ENCODE measurements around the gene MYADML2. TPM values are rescaled to one million over a fixed set of nuclear protein-coding genes. Genes with fewer than 3 reads are reported as not detected.

MYADML2 gene
- total and polyA plus RNA-seq, 2 of the 8 experiments (the other 6 are each of a cell fraction or from before 2014, with no cell fraction given) = 0.26 to 0.47 TPM

DNA sequence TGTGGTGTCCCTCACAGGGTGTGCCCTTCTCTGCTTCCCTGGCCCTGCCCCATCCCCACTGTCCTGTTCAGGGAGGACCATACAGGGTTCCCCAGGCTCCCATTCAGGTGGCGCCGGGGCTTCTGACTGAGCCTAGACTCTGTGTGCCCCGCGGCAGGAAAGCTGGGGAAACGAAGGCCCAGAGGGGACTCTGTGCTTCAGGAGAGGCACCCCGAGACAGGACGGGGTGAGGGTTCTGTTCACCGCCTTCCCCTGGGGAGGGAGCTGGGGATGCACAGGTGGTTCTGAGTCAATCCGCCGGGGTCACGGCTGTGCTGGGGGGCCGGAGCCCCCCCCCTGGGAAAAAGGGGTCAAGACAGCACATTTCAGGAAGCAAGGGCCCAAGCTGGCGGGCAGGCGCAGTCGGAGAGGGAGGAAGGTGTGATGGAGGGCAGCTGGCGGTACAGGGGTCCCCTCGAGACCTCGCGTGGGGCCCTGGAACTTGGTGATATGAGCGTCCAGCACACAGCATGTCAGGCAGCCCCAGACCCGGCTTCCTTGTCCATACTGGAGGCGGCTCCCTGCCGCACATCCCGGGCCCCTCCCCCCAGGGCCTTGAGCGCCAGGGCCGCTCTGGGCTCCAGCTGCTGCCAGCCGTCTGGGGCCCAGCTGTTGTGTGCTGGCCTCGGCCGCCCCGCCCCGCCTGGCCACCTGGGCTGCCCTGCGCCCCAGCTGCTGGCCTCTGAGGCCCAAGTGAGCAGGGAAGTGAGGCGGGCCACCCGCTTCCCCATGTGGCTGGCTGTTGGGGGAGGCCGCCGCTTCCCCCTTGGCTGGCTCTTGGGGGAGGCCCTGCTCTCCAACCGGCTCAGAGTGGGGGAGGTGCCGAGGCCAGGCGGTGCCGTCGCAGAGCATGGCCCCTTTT is 19.6 kb upstream of the MYADML2 start (continued):
- no peak for TF ChIP-seq CREB1 (IDR thresholded peaks at IDR 0.05)
- TF ChIP-seq TAF7 (optimal IDR thresholded peaks at IDR 0.05; ENCODE audit: borderline replicate concordance, low read depth, low read length) = no peak
- no peak for TF ChIP-seq SIX5 (IDR thresholded peaks at IDR 0.05; ENCODE audit: low read depth, low read length)
- TF ChIP-seq HDAC2 (IDR thresholded peaks at IDR 0.05; ENCODE audit: borderline replicate concordance in 1 of 2, low read depth in 2 of 2, low read length in 2 of 2) = no peak
- no peak; the same call in 1 of the 2 replicates for TF ChIP-seq GABPA (IDR thresholded peaks at IDR 0.05; ENCODE audit: borderline replicate concordance, insufficient read depth, low read length)
- no peak for TF ChIP-seq ZNF274 (IDR thresholded peaks at IDR 0.05; ENCODE audit: borderline replicate concordance, extremely low read depth, low read length)
- TF ChIP-seq, protein P1, sequence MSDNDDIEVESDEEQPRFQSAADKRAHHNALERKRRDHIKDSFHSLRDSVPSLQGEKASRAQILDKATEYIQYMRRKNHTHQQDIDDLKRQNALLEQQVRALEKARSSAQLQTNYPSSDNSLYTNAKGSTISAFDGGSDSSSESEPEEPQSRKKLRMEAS (IDR thresholded peaks at IDR 0.05) = peak; percentile 37; the same call in 1 of the 2 replicates
- TF ChIP-seq CTBP2 (IDR thresholded peaks at IDR 0.05; ENCODE audit: borderline replicate concordance, insufficient read depth, insufficient read length, low read length) = peak; percentile 20
- TF ChIP-seq EP300 (IDR thresholded peaks at IDR 0.05; ENCODE audit: borderline replicate concordance in 1 of 2, low read depth in 2 of 2, low read length in 2 of 2) = no peak
- no peak for TF ChIP-seq TEAD4 (IDR thresholded peaks at IDR 0.05; ENCODE audit: low read depth, low read length)
- peak; percentile 59 for TF ChIP-seq ASH2L (IDR thresholded peaks at IDR 0.05; ENCODE audit: low read length)
- no peak for TF ChIP-seq CHD1 (IDR thresholded peaks at IDR 0.05; ENCODE audit: low read depth, low read length)
- peak; percentile 12 for TF ChIP-seq RNF2 (IDR thresholded peaks at IDR 0.05; ENCODE audit: borderline replicate concordance, low read depth, low read length, missing control alignments, poor library complexity, severe bottlenecking)
- no peak; the same call in 1 of the 2 replicates for TF ChIP-seq SUZ12 (IDR thresholded peaks at IDR 0.05; ENCODE audit: low read length)
- no peak for TF ChIP-seq SP2 (IDR thresholded peaks at IDR 0.05; ENCODE audit: low read length)
- TF ChIP-seq RBBP5 (IDR thresholded peaks at IDR 0.05; ENCODE audit: borderline replicate concordance, low read depth, low read length) = peak; percentile 27; the same call in 1 of the 2 replicates
- no peak for TF ChIP-seq SIRT6 (IDR thresholded peaks at IDR 0.05; ENCODE audit: low read length)
- no peak for TF ChIP-seq KDM4A (IDR thresholded peaks at IDR 0.05; ENCODE audit: low read depth, low read length, severe bottlenecking)
- no peak for TF ChIP-seq CEBPB (IDR thresholded peaks at IDR 0.05; ENCODE audit: low read depth, low read length)
- TF ChIP-seq RFX5 (IDR thresholded peaks at IDR 0.05; ENCODE audit: borderline replicate concordance, low read depth, low read length) = no peak
